NOMO-1 treated with dmso at 0.1 percent for 144 hours (cell line): Measurements from ENCODE around the gene DDC.
"Not testable (repeated sequence)": the region's sequence is repeated elsewhere in the genome, so short reads cannot be mapped to it uniquely, and the experiment has no call there.

Experiments
- DNase-seq: peaks from one replicate; lab custom pipeline; 2025; ENCODE audit not compliant: unreplicated experiment; lab: John Stamatoyannopoulos, UW

DDC gene

DNA sequence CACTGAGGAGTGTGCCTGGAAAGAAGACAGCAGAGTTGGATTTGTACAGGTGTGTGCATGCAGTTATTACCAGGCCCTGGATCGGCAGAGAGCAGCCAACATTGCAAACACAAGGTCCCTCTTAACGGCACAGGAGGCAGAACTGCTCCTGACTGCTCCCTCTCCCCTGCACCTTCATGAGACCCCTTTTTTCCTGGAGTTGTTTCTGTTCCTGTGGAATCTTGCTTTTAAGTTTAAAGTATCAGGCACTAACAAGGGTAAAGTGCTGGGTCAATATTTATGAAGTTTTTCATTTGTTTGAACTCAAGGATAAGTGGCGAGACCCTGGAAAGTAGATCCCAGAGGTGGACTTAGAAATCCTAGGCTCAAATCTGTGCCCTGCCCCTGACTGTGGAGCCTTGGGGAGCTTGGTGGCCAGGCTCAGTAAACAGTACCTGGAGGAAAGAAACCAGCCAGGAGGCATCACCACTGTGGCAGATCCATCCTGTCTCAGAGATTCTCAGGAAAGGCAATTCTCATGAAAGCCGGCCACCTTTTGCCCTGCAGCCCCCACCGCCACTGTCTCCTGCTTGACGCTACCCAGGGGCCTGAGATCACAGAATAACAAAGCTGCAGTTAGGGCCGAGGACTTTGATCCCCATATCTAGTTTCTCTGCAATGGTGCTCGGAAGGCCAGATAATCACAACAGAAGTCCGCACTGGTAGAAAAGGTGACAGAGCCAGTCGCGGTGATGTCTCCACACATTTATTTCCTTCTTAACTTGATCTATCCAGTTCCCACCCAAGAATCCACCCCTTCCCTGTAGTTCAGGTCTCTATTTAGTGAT, 36.7 kb downstream of the DDC start:
- no peak for DNase-seq

DNA sequence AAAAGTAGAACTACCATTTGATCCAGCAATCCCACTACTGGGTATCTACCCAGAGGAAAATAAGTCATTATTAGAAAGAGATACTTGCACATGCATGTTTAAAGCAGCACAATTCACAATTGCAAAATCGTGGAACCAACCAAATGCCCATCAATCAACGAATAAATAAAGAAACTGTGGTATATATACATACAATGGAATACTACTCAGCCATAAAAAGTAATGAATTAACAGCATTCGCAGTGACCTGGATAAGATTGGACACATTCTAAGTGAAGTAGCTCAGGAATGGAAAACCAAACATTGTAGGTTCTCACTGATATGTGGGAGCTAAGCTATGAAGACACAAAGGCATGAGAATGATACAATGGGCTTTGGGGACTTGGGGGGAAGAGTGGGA, 45.9 kb downstream of the DDC start:
- not testable (repeated sequence) for DNase-seq

DNA sequence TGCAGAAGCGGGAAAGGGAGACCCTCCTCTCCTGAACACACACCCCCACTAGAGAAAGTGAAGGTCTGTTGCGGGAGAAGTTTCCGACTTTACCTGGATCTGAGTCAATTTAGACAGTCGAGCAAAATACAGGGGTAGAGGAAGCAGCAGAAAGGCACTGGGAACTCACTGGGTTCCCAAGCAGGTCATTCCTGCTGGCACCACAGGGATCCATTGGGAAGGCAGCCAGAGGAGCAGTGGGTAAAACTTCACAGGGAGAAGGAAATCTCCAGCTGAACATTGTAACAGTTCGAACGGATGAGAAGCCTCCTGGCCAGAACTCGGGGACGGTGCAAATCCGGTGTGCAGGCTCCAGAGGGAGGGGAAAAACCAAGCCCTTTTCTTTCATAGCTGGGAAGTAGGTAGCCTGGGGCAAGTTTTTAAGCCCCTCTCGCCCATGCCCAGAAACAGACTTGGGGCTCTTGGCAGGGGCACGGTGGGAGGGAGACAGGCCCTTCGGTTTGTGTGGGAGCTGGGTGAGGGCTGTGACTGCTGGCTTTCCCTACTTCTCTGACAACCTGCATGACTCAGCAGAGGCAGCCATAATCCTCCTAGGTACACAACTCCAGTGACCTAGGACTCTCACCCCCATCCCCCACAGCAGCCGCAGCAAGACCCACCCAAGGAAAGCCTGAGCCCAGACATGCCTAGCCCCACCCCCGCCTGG, 51.9 kb downstream of the DDC start:
- no peak for DNase-seq

DNA sequence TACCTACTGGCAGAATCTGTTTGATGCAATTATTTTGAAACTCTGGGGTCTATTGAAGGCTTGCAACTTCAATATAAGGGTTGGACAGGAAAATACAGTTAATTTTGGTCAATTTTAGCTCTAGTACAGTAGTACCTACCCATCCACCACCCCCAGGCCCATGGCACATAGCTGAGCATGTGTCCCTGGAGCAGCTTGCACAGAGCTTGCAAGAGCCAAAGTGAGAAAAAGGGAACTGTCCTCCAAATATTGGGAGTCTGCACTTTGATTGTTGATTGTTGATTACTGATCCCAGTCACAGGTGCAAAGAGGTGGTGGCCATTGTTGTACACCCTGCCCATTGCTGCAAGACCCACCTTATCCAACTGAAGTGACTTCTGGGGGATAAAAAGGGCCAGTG, 52.8 kb downstream of the DDC start:
- DNase-seq: no peak

DNA sequence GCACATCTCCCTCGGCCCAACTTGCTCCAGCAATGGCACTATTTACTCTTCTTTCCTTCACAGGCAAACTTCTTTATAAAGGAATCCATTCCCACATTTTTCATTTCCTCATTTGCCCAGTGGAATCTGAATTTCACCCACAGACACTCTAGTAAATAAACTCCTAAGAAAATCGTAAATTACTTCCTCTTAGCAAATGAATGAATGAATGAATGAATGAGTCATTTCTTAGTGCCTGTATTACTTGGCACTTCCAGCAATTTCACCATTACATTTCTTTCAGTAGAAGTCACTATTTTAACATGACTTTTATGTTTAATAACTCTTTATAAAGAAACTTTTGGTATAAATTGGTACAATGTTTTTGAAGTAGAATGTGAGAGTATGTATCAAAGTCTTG, 55.7 kb downstream of the DDC start:
- no peak for DNase-seq

DNA sequence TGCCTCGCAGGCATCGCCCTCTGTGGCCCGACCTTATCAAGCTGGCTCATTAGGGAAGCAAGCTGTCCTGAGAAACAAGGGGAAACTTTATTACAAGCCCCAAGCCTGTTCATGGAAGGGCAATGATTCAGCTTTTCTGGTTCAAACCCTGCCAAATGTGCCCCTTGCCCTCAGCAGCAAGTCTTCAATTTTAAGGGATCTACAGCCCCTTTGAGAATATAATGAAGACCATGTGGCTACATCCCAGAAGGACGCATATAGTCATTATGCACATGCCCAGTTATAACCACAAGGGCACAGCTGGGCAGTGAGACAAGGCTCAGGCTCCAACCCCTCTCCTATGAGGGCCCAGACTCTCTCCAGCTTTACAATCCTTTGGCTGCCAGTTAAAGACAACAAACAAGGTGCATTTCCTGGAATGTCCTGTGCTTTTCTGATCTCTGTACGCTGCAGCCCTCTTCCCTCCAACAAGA, 56.7 kb downstream of the DDC start:
- no peak for DNase-seq

DNA sequence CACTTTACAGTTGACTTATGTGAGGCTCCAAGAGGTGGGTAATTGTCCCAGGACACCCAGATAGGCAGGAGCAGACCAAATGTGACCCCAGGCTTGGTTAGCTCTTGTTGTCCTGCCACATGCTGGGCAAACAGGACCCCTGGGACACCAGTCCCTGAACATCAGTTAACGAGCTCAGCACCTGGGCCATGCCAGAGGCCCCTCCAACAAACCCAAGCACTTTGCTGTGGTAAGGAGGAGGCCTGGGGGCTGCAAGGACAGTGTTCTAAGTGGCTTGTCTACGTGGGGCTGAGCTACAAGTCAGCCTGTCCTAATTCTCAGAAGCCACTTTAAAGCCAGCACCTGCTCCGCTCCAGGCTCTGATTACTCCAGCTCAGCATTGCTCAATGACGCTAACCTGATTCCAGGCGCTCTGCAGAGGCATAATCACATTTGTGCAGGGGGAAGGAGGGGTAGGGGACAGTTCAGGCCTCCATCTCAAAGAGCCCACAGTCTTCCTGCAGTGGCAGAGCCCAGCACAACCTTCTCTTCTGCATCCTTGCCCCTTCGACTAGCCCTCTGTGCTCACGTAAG, 57.2 kb downstream of the DDC start:
- DNase-seq: no peak

DNA sequence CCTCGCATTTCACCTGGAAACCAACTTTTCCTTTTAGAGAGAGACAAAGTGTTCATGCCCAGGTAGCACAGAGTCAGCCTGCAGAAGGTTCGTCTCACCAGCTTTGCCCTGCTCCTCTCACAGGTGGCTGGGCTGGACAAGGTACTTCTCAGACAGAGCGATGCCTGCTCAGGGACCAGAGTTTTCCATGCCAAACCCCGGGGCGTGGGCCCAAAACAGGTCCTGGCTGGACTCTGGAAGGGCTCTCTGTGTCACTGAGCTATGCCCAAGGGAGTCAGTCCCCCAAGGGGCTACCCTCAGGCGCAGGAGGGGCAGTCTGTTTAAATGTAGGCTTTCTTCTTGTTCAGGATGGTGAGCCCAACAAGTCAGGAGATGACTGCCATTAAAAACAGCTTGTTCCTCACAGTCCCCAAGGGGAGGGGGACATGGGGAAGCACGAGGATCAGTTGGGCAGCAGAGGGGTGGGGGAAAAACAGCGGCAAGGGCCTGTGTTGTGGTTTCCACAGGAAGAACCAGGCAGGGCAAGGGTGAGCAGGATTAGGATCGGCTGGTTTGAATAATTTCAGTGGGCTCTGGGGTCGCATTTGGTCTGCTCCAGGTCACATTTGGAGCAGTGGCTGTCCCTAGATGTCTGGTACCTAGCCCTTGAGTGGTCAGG, 59.5 kb downstream of the DDC start:
- no peak for DNase-seq

DNA sequence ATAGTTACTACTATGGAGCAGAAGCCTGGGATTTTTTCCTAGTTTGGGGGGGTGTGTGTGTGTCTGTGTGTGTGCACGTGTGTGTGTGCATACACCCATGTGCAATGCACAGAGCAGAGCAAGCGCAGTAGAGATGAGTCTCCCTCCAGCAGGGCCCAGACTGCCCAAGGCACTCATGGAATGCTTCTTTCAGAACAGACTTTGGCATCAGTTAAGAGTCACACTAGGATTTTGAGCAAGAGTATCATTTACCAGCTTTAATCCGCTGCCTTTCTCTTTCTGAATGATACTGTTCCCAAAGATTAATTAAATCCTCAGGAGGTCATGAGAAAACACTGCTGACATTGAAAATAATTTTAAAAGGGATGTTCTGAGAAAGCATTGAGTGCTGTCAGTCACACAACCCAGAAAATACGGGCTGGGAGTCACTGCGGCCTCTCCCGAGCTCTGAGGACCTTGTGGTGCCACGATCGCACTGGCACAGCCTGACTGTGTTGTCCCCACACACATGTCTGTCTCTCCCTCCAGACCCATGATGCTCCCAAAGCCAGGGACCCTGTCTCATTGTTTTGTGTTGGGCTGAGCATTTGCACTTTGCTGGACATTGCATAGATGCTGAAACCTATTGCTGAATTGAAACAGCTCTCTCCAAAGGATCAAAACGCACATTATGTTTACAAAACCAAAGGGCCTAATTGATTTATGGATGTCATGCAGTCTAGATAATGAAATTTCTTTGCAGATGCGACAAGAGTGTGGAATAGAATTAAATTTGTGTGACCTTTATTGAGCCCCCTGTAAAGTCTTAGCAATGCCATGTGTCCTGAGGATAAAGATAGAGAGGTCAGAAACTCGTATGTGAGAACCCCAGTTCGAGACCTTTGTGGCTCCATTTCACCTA, 60.3 kb downstream of the DDC start:
- DNase-seq: no peak

DNA sequence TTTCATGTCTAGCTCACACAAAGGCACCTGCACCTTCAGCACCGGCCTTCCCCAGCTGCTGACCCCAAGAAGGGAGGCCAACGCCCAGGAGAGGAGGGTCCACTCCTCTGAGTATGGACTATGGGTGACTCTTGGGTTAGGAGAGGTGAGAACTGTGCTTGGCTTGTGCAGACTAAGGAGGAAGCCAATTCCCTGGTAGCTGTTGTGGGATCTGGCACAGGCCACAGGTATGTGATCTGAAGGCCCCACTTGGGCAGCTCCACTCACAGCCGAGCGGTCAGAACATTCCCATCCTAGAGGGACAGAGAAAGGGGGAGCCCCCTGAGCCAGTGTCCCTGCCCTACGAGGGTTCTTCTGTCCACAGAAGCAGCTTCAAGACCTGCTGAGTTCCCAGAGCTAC, 62.3 kb downstream of the DDC start:
- no peak for DNase-seq

DNA sequence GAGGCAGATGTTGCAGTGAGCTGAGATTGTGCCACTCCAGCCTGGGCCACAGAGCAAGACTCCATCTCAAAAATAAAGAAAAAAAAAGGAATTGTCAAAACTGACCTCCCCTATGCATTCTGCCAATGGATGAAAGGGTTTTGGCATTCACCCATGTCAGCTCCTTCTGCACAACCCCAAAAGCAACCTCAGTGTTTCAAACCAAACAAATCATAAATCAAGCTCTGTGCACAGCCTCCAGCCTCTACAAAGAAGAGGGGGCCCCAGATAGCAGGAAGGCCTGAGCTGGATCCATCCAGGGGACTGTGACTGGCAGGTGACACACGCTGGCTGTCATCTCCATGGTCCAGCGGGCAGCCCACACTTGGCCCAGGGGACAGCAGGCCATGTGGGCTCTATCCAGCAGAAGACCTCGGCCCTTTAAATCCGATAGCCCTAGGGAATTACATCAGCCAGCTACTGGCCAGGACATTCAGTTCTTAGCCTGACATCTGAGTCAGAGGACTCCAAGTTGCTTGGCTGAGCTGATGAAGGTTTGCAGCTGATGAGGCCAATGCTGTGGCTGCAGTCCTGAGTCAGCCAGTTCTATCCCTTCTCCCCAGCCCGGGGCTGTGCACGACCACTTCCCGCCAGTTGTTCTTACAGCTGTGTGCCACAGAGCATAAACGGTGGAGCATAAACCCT, 63.1 kb downstream of the DDC start:
- no peak for DNase-seq

DNA sequence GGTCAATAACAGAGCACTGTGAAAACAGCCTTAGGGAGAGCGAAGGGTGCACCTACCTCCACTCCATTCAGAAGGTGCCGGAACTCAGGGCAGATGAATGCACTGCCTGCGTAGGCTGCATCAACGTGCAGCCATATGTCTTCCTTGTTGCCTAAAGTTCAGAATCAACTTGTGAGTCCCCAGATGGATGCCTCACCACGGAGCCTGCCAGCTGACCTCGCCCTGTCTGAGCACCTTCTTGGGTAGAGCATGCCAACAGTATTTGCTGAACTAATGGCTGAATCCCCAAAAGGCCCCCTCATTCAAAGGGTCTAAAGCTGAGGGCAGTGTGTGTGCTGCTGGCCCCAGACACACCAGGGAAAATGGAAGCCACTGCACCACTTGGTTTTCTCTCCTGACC, 66.1 kb downstream of the DDC start:
- DNase-seq: no peak

DNA sequence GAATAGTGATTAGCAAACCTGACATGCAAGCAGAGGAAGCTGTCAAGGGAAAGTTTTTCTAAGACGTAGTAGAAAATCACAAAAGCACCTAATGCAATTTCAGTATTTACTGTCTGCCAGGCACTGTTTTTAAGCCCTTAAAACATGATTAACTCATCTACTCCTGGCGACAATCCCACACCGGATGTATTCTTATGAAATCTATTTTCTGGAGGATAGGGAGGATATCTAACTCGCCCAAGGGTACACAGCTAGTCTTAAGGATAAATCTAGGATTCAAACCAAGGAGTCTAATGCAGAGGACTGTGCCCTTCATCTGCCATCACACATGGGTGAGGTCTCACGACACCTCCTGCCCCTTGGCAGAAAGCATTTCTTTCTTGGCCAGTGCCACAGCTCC, 67.2 kb downstream of the DDC start:
- DNase-seq: no peak

DNA sequence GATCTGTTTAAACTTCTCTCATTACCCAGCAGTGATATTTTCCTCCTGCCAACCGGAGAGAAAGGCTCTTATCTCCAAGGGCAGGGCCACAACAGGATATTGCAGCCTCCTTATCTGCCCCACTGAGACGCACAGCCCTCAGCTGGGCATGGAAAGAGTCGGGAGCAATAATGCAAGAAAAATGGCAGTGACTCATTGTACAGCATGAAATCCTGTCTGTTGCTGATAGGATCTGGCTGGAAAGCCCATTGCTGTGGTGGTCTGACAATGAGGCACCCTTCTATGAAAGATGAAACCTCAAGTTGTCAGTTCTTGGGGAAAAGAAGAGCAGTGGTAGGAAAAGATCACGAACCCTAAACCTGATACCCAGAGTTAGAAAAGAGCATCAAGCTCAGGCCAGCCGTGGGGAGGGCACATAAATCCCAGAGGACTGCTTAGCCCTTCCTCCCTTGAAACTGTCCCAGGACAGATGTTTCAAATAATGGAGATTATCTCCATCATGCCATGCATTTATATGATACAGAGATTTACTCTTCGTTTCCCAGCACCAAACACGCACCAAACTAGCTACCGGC, 68.0 kb downstream of the DDC start:
- no peak for DNase-seq

DNA sequence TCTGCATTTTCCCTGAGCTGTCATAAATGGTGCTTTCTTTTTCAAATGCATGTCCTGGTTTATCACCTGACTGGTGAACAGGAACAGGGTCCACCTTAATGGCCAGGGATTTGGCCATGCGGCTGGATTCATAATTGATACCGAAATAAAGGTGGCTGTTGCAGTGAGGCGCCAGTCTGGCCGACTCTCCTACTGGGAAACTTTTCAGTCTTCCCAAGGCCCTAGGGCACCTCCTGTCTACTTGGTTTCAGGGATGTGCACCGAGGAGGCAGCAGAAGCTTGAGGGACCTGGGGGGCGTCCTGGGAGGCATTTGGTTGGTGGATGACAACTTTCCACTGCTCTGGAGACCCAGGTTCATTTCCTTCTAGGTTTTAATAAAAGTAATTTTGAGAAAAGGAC, 68.6 kb downstream of the DDC start:
- DNase-seq: no peak

DNA sequence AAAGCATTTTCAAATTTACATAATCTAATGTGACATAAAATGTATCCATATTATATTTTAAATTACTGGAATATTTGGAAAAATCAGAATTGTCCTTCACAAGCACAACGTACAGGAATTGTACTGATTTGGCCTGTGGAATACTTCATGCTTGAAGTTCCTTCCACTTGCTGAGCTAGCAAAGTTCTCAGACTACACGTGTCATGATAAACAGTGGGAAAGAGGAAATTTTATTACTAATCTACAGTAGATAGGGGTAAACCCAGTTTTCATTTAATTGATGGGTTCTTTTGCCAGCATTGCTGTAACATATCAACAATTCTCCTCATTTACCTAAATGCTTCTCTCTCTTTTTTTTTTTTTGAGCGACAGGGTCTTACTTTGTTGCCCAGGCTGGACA, 69.5 kb downstream of the DDC start:
- no peak for DNase-seq

DNA sequence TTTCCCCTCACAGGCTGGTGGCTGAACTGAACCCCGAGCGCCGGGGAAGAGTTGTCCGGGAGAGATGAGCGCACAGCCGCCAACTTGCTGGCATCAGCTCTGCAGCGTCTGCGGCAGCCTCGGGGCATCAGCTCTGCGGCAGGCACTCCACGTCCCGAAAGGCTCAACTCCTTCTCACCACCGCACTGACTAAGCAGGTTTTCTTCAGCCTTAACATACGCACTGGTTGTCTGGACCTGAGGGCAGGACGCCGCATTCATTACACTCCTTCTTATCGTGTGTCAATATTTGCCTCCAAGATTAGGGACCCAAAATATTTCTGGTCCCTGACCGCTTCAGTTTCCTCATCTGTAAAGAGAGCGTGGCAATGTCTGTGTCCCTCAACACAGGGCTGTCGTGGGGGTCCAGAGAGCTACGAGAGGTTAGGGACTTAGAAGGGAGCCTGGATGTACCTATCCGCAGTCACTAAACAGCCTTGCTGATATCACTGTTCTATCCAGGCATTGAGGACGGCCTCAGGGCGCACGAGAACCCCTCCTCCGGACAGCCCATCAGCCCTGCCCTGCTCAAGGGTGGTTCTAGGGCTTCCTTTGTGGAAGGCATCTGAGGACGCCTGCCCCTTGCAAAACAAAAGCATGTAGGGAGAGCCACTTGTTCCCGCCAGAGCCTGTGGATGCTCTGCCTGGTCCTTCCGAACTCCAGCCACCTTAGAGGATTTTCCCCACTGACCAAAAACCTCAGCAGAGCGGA, 72.3 kb downstream of the DDC start:
- DNase-seq: no peak

DNA sequence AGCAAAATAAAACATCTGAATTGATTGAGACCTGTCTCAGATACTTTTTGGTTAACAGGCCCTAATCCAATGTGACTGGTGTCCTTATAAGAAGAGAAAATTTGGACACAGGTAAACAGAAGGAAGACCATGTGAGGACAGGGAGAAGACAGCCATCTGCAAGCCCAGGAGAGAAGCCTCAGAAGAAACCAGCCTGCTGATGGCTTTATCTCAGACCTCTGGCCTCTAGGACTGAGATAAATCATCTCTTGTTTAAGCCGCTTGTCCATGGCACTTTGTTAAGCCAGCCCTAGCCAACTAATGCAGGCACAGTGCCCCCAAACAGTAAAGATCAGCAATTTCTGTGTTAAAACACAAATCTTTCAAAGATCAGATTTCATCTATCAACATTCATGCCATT, 73.3 kb downstream of the DDC start:
- DNase-seq: no peak

DNA sequence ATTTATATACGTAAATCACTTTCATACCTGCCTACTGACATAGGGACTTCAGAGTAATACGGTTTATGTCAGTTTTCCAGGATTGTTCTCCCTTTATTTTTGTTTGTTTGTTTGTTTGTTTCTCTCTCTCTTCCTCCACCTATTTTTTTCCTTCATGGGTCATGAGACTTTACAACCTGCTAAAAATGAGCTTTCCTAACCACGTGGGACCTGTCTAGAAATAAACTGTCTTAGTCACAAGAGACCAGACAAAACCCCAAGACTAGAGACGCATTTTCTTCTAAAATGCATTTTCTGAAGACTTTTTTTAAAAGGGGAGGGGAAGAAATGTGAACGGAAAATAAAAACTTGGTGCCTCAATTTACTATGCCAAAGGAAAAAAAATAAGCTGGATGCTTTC, 74.0 kb downstream of the DDC start:
- DNase-seq: no peak
